HG03457 (cell line): ENCODE data around the gene MCF2L2.

Experiments
- ATAC-seq: cut with Tn5 transposase; IDR thresholded peaks from one replicate; pipeline ENCODE4 v1.9.1; 2021; ENCODE audit warnings: moderate number of reproducible peaks; ENCODE audit not compliant: unreplicated experiment

Gene MCF2L2

GRCh38 chr3:183213415-183214276, 214.8 kb downstream of the MCF2L2 start:
- ATAC-seq = no peak

DNA sequence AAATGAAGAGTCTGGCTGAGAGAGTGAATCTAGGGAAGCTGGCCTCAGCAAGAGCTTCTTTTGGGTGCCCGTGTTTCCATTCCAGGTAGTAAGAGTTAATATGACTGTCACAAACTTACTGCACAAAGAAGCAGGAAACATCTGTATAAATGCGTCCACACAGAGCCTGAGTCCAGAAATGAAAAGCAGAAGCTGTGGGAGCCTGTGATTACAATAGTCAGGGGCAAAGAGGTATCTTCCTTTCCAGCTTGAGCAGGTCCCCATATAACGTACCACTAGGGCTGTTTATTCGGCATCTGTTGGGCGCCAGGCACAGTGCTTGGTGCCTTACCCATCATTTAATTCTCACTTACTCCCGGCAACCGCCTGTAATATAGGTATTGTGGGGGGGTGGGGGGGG, 215.9 kb downstream of the MCF2L2 start:
- ATAC-seq = no peak

GRCh38 chr3:183212096-183212495, 216.3 kb downstream of the MCF2L2 start:
- no peak for ATAC-seq

DNA sequence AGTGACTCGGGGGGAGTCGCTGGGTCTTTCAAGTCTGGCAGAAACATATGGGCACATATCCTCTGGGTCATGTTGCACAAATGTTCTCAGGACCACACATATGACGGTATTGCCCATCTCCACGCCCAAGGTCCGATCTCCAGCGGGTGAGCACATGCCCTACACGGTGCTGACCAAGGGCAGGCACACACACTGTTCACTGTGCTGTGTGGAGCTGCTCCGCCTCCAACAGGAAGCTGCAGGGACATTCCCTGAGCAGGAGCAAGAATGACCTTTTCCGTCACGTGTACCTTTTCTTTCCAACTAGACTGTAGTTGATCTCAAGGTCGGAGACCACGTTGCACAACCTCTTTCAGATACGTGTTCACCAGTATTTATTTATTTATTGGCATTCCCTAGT, 217.1 kb downstream of the MCF2L2 start:
- ATAC-seq = no peak

GRCh38 chr3:183210862-183211341, 217.5 kb downstream of the MCF2L2 start:
- ATAC-seq = no peak

- ATAC-seq = no peak
Observed at GRCh38 chr3:183210341-183210740, 218.1 kb downstream of the MCF2L2 start.

DNA sequence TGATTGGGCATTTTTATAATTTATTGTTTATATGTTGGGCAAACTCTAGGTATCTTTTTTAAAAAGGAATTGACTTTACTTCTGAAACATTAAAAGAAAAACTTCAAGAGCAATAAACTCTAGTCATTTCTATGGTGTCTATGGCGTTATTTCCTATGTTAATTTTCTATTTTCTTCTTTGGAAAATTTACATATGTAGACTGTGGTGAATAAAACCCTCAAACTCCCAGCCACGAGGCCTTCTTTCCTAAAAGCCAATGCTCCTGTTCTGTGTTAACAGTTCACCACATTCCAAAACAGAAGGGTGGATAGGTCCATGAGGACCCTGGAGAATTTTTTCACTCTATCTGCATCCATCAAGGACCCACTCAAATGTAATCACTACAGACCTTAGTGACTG, 219.6 kb downstream of the MCF2L2 start:
- ATAC-seq = no peak

DNA sequence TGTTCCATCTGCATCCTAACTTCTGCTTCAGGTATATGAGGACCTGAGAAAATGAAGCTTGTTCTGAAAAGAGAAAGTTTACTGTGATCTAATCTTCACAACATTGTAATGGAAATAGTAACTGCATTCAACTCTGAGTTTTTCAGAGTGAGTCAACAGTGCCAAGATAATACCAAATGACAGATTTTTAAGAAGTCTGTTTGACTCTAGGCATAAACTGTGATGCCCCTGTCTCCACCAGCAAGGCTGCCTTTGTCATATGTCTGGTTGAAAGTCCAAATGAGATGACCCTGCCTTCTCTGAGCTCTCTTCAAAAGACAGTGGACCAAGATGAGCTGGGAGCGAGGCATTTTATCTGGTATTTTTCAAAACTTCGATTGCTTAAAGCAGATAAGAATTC, 220.2 kb downstream of the MCF2L2 start:
- ATAC-seq = no peak

- no peak for ATAC-seq
Observed at GRCh38 chr3:183203670-183204069, 224.7 kb downstream of the MCF2L2 start.

DNA sequence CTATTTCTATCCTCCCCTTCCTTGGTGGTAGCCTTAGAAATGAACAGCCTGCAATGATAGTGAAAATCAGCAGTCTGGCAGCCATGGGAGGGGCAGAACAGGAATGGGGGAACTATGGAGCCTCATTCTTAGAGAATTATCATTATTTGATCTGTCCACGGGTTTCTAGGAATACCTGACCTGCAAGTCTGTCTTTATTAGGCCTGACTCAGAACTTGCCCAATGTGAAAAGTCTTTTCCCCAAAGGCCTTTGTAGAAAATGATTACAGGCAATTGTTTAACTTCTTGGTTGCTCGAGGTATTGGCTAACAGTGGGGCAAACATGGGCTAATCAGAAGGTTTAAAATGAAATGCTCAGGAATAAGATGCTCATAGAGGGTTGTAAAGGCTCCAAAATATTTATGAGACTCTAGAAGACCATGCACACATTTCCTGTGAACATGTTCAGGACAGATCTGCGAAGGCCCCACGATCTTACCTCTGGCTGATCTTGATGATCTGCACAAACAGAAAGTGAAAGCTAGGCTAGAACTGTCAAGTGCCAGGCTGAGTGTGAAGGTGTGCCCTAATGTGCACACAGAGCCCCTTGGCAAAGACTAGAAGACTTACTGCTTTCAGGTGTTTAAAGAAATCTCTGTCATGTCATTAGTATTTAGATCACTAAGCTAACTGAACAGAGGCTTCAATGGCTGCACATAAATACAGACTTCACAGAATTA, 226.3 kb downstream of the MCF2L2 start:
- ATAC-seq = no peak

- no peak for ATAC-seq
Observed at GRCh38 chr3:183198939-183199338, 229.5 kb downstream of the MCF2L2 start.

DNA sequence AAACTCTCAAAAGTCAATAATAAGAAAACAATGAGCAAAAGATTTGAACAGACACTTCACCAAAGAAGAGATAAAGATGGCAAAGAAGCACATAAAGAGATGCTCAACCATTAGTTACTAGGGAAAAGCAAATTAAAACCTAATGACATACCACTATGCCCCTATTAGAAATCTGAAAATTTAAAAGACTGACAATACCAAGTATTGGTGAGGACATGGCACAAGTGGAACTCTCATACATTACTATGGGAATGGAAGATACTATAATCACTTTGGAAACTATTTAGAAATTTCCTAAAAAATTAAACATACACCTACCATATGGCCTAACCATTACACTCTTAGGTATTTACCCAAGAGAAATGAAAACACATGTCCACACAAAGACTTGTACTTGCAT, 230.7 kb downstream of the MCF2L2 start:
- ATAC-seq = no peak

GRCh38 chr3:183195266-183195665, 233.2 kb downstream of the MCF2L2 start:
- ATAC-seq = no peak

DNA sequence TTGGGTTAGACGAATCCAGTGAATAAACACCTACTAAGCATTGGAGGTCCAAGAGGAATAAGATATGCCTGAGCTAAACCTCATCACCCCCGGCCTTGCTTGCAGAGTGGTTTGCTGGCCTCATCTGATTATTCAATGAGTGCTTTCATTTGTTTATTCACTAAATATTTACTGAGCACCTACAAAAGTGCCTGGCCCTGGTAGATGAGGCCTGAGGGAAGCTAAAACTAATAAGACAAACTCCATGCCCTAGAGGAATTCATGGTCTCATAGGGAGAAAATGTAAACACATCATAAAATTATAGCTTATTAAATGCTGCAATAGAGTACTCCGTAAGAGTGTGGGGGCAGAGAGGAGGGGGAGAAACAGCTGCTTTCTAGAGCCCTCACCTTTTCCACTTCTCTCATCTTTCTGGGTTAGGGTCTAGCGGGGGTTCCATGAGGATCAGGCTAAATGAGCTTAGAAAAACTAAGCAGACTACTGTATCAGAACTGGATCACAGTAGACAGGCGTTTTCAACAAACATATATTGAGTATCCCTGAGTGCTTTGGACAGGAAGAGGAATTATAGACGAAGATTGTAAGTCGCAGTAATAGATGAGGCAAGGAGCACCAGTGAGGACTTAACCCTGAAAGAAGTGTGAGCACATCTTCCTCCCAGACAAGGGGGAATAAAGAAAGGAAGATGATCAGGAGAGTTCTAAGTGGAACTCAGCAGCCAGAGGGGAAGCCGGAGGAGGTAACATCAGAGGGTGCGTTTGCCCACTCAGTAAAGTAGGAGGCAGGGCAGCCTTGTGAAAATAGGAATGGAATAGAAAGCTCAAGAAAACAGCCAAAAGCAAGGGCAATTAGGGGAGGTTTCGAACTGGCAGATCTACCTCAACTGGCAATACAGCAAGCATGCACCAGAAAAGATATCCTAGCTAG, 234.4 kb downstream of the MCF2L2 start:
- no peak for ATAC-seq

DNA sequence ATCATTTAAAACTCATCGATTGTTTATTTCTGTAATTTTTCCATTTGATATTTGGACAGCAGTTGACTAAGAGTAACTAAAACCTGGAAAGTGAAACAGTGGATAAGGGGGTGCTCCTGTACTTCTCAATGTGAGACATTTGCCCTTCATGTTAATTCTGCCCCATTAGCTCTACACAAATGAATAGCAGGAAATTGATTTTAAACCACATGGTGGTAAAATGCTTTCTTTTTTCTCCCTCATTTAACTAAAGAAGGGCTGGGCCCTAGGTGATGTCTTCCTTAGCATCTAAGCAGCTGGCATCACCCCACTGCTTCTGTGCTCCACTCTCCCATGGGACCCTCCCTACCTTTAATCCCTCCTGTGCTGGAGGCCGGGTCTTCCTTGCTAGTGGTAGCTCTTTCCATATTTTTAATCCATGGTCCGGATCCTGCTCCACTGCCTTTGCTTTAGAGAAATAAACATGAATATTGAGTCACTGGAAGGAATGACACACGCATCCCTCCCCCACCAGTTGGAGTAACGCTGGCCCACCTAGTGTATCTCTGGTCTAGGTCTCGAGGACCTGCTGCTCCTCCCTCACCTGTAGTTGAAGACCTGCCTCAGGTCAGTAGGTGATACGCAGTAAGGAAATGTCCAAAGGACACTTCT, 235.6 kb downstream of the MCF2L2 start:
- ATAC-seq = no peak

- no peak for ATAC-seq
Observed at GRCh38 chr3:183189641-183190040, 238.8 kb downstream of the MCF2L2 start.

DNA sequence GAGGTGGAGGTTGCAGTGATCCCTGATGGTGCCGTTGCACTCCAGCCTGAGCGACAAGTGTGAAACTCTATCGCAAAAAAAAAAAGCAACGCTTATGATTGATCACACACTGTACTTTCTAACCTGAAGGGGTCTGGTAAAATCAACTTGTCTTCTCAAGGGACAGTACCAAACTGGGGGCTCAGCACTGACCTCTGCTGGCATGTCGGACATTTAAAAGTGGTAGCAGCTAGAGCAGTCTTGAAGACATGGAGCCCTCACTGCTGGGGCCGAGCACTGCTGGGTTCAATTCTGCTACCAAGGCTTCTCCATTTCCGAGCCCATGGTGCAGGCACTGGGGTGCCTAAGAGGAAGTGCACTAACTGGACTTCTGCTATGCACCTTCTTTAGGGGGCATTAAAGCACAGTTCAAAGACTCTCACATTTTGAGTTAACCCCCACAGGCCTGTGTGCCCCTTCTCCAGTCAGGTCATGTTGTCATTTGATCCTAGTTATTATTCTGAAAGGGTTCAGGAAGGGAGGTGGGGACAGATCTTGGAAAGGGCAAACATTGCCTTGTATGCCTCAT, 239.4 kb downstream of the MCF2L2 start:
- ATAC-seq = no peak

GRCh38 chr3:183185696-183186095, 242.7 kb downstream of the MCF2L2 start:
- no peak for ATAC-seq

DNA sequence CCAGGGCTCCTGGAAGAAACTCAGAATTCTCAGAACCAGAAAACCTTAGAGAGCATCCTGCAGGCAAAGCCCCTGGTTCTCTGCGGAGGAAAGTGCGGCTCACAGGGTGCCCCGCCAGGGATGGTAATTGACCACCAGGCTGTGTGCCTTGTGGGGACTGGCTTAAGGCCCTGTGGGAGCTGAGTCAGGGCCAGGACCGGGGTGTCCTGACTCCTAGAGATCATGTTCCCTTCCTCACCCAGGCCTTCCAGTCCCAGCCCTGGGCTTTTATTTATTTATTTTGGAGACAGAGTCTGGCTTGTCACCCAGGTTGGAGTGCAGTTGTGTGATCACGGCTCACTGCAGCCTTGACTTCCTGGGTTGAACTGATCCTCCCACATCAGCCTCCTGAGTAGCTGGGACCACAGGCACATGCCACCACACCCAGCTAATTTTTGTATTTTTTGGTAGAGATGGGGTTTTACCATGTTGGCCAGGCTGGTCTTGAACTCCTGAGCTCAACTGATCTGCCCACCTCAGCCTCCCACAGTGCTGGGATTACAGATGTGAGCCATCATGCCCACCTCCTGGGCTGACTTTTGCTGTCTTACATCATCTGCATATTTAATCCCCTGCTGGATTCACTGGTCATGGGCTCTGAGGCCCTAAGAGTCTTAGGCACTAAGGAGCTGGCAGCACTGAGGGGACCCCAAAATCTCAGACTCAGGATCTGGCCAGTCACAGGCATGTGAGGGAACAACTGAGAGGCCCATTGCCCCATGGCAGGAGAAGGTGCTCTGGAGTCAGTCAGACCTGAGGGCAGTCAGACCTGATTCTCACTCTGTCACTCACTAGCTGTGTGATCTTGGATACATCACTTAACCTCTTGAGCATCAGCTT, 245.4 kb downstream of the MCF2L2 start:
- no peak for ATAC-seq
